ENCODE measurements around the gene CCR8.

The CCR8 gene

GRCh38 chr3:39329493-39329892 is at the start of gene CCR8:
CCR8 (plus strand) TSS chr3:39329709; CDS start chr3:39332332, 2,623 bp downstream.
- DNase-seq = no peak

GRCh38 chr3:39279745-39280517 is 49.6 kb upstream of the CCR8 start, which contains the start of gene CX3CR1:
CX3CR1 (minus strand) TSS chr3:39280036; CDS start chr3:39266509, 13,527 bp downstream.
- no peak for DNase-seq

GRCh38 chr3:39280571-39280970 is 48.9 kb upstream of the CCR8 start:
- DNase-seq = no peak

GRCh38 chr3:39281533-39281932 is 48.0 kb upstream of the CCR8 start:
- DNase-seq = no peak

GRCh38 chr3:39282057-39282456 is 47.5 kb upstream of the CCR8 start:
- DNase-seq = no peak

- no peak for DNase-seq
These were observed 45.0 kb upstream of the CCR8 start for GRCh38 chr3:39284457-39284881.

GRCh38 chr3:39285332-39285731 is 44.2 kb upstream of the CCR8 start:
- DNase-seq = no peak

GRCh38 chr3:39286771-39287170 is 42.7 kb upstream of the CCR8 start:
- DNase-seq = no peak

GRCh38 chr3:39287216-39288164 is 42.0 kb upstream of the CCR8 start:
- DNase-seq = no peak

- no peak for DNase-seq
These were observed 41.2 kb upstream of the CCR8 start for GRCh38 chr3:39288300-39288808.

- no peak for DNase-seq
These were observed 40.4 kb upstream of the CCR8 start for GRCh38 chr3:39289107-39289506.

- no peak for DNase-seq
These were observed 39.3 kb upstream of the CCR8 start for GRCh38 chr3:39290255-39290654.

GRCh38 chr3:39291903-39292329 is 37.6 kb upstream of the CCR8 start:
- DNase-seq = peak; percentile 6

- DNase-seq = no peak
These were observed 36.5 kb upstream of the CCR8 start for GRCh38 chr3:39292961-39293360.

- no peak for DNase-seq
These were observed 34.9 kb upstream of the CCR8 start for GRCh38 chr3:39294446-39295183.

GRCh38 chr3:39295184-39295775 is 34.2 kb upstream of the CCR8 start:
- no peak for DNase-seq

- DNase-seq = no peak
These were observed 33.1 kb upstream of the CCR8 start for GRCh38 chr3:39296197-39297077.

- no peak for DNase-seq
These were observed 30.2 kb upstream of the CCR8 start for GRCh38 chr3:39299279-39299678.

- DNase-seq = no peak
These were observed 27.3 kb upstream of the CCR8 start for GRCh38 chr3:39302178-39302577.

- DNase-seq = no peak
These were observed 16.2 kb upstream of the CCR8 start for GRCh38 chr3:39313289-39313688.

- DNase-seq = no peak
These were observed 14.1 kb upstream of the CCR8 start for GRCh38 chr3:39315420-39315819.
